ENCODE measurements around the gene DCDC1.

DCDC1 gene, protein sequence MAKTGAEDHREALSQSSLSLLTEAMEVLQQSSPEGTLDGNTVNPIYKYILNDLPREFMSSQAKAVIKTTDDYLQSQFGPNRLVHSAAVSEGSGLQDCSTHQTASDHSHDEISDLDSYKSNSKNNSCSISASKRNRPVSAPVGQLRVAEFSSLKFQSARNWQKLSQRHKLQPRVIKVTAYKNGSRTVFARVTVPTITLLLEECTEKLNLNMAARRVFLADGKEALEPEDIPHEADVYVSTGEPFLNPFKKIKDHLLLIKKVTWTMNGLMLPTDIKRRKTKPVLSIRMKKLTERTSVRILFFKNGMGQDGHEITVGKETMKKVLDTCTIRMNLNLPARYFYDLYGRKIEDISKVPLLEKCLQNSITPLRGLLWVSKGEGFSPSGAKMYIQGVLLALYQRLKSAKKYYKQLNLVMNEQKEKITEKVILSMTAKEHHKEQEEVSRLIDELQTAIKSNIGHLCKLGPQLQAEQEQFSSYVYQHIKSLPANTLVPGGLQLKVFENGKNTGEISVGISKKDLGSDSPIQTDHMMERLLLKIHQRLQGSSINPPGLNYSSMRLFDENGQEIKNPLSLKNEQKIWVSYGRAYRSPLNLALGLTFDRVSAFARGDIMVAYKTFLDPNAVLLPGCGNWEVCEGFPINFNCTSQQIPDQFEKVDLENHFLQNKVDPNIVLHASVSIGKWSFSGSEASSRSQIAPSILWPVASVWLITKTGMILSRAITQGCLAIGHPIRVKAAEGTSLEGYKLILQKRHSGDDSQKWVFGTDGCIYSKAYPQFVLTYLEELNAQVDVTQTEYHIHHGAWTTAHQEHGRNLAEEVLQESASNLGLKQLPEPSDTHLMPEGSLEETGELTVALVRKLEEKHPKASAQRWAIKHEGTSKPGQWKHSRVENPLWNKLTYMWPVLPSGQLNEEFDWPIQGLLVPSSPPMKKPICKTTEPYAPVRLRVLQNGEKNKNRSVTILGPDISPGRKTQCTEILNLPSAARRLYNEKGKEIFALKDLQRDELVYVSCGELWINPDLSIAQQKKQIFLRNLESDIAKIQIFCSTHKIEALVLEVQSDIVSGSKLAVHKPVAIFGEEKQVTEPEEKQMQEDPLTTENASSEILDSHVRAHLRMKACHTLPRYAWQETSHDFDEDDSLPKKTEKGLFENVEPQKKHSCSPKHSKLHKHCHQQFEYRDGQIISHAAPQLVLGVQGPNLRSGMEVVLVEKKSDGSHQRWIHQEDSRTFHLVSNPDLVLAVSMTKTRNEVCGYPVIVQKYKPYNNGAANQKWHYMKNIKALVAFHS (N-terminal part only)

DNA sequence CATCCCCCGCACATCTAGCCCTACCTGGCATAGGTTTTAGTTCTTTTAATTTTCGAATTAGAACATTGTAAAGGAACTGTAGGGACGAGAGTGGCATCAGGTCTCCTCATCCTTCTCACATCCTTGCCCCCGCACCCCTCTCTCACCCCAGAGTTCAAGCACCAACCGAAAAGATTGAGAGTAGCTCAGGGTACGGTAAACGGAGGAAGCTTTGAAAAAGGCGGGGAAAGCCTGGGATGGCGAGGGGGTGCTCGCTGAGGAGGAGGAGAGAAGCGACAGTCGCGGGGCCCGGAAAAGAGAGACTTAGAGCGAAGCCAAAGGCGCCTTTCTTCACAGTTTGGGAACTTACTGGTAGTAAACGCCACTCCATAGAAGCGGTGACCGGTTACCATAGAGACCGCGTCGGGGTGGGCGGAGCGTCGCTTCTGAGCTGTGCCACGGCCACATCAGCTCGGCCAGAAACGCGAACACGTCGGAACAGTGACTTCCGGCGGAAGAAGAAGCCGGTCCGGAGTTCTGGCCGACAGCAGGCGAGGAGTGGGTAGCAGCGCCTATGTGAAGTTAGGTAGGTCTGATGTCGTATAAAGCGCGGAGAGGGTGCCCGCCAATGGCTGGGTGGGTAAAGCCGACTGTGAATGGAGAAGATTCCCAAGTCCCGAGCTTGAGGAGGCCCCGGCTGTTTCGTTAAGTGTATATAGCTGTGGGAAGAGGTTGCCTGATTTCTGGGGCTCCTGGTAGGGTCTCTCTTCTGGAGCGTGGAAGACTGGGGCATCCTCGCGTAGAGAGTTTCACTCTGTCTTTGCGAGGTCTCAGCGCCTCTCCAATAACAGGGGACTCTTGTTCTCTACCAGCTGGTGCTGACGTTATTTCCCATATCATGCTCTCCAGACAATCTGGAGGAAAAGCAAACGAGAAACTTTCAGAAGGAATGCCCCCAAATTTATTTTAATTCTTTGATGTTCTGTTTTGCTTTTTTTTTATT is at the start of gene DCDC1, which contains the start of gene DNAJC24:
DCDC1 (minus strand) TSS at position 392 of the 982 bp plus-strand sequence. CDS start 41,459 bp downstream, outside the sequence.
DNAJC24 (plus strand) TSS at position 513 of the 982 bp plus-strand sequence. CDS start 889 bp downstream, outside the sequence.
- Histone ChIP-seq H3K27me3 (ENCODE audit: control insufficient read depth, insufficient read depth, low read length) (no peaks in the 10 kb centered on the region), H3K4me1 (ENCODE audit: control insufficient read depth, insufficient read depth, low read length) (no peaks in the 10 kb centered on the region), H3K4me3 (ENCODE audit: low read depth, low read length) (peak within 1 kb of the TSS; percentile 98), H3K9ac (ENCODE audit: low read depth, low read length) (peak within 1 kb of the TSS; percentile 89), H3K9me3 (ENCODE audit: control insufficient read depth, insufficient read depth, low read length) (no peaks in the 10 kb centered on the region), H3K36me3 (ENCODE audit: control insufficient read depth, insufficient read depth, low read length) (no peaks in the 10 kb centered on the region)

DNA sequence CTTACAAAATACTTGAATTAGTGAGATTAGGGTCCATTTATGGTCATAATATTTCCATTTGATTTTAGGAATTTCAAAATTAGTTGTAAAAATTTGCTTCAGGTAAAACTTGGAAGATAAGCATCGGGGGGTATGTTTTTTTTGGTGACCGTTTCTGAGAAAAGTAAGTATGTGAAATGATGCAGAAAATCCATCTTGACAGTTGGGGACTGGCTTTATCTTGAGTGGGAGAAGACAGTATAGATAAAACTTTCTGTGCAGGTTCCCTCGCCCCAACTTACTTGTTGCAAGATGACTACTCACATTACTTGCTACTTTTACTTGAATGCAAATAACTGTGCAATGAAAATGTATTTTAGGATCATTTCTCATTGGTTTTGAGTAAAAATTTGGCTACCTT is 49.6 kb upstream of the DCDC1 start:
- no peaks in the 10 kb centered on the region for H3K36me3 ChIP-seq (ENCODE audit: control insufficient read depth, insufficient read depth, low read length)
- H3K9me3 ChIP-seq (ENCODE audit: control insufficient read depth, insufficient read depth, low read length) = no peaks in the 10 kb centered on the region
- H3K9ac ChIP-seq (ENCODE audit: low read depth, low read length) = no peak overlapping the region
- peaks cover 31% of the 10 kb centered on the region for H3K4me1 ChIP-seq (ENCODE audit: control insufficient read depth, insufficient read depth, low read length)
- no peaks in the 10 kb centered on the region for H3K27me3 ChIP-seq (ENCODE audit: control insufficient read depth, insufficient read depth, low read length)
- no peak overlapping the region for H3K4me3 ChIP-seq (ENCODE audit: low read depth, low read length)

DNA sequence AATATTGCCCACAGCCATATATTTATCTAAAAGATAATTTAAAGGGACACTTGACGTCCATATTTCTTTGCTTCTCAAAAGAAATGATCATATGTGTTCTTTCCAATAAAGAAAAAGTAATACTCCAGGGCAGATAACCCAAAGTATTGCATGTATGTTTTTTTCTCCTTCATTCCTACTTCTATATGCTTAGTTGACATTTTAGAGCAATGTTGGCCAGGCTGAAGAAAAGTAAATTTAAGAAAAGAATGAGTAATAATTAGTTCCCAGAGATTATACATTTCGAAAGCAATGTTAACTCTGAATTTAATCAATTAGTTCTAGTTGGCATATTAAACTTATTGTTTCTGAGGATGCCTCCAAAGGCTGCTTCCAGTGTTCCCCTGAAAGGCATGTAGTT is 48.3 kb upstream of the DCDC1 start:
- Histone ChIP-seq H3K36me3 (ENCODE audit: control insufficient read depth, insufficient read depth, low read length) (no peaks in the 10 kb centered on the region), H3K4me1 (ENCODE audit: control insufficient read depth, insufficient read depth, low read length) (peaks cover 31% of the 10 kb centered on the region), H3K4me3 (ENCODE audit: low read depth, low read length) (no peak overlapping the region), H3K9me3 (ENCODE audit: control insufficient read depth, insufficient read depth, low read length) (no peaks in the 10 kb centered on the region), H3K9ac (ENCODE audit: low read depth, low read length) (no peak overlapping the region), H3K27me3 (ENCODE audit: control insufficient read depth, insufficient read depth, low read length) (no peaks in the 10 kb centered on the region)

DNA sequence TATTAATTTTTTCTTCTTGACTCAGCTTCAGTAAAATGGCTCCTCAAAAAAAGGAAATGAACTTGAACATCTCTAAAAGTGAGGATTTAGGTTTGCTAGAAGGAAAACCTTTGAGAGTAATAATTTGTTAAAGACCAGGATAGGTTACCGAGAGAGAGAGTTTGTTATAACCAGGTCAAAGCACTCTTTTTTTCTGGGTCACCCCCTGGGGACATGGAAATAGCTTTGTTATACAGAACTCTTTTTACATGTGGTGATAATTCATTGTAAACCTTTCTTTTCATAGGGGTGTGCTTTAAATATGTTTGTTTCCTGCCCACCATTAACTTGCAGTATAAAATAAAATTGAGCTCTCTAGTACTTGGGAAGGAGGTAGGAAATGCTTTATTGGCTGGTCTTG is 47.8 kb upstream of the DCDC1 start:
- Histone ChIP-seq H3K27me3 (ENCODE audit: control insufficient read depth, insufficient read depth, low read length) (no peaks in the 10 kb centered on the region), H3K4me3 (ENCODE audit: low read depth, low read length) (no peak overlapping the region), H3K36me3 (ENCODE audit: control insufficient read depth, insufficient read depth, low read length) (no peaks in the 10 kb centered on the region), H3K4me1 (ENCODE audit: control insufficient read depth, insufficient read depth, low read length) (peaks cover 31% of the 10 kb centered on the region), H3K9me3 (ENCODE audit: control insufficient read depth, insufficient read depth, low read length) (no peaks in the 10 kb centered on the region), H3K9ac (ENCODE audit: low read depth, low read length) (no peak overlapping the region)

DNA sequence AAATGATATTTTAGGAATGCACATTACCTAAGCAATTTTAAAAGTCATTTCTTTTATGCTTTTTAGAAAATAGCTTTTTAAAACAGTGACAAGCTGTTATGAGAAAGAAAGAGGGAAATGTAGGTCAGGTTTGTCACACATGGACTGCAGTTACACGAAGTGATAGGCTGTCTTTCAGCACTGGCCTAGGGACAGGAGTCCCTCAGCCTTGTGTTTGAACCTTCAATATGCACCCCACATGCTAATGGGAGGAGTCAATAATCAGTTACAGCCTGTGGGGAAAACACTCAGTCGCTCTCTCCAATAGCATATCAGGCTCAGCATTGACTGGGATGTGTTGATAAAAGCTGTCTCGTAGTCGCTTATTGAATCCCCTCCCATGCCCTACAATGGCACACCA is 45.9 kb upstream of the DCDC1 start:
- Histone ChIP-seq H3K4me3 (ENCODE audit: low read depth, low read length) (no peak overlapping the region), H3K9me3 (ENCODE audit: control insufficient read depth, insufficient read depth, low read length) (no peaks in the 10 kb centered on the region), H3K27me3 (ENCODE audit: control insufficient read depth, insufficient read depth, low read length) (no peaks in the 10 kb centered on the region), H3K9ac (ENCODE audit: low read depth, low read length) (no peak overlapping the region), H3K4me1 (ENCODE audit: control insufficient read depth, insufficient read depth, low read length) (peaks cover 26% of the 10 kb centered on the region), H3K36me3 (ENCODE audit: control insufficient read depth, insufficient read depth, low read length) (no peaks in the 10 kb centered on the region)

DNA sequence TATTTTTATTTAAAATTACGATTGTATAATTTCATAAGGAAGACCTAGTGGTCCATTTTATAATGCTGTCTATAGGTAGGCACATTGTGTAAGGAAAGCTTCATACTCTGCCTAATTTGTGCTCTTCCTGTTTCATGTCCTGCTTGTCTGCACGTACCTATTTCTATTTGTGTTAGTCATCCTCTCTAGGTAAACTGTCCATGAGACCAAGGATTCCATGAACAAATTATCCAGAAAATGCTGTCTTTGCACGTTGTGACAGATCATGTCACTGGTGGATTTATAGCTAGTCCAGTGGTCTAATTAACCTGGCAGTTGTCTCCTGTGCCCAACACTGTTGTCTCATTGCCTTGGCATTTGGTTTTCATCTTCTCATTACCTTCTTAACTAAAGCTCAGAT is 44.8 kb upstream of the DCDC1 start:
- Histone ChIP-seq H3K4me3 (ENCODE audit: low read depth, low read length) (no peak overlapping the region), H3K36me3 (ENCODE audit: control insufficient read depth, insufficient read depth, low read length) (no peaks in the 10 kb centered on the region), H3K9ac (ENCODE audit: low read depth, low read length) (no peak overlapping the region), H3K9me3 (ENCODE audit: control insufficient read depth, insufficient read depth, low read length) (no peaks in the 10 kb centered on the region), H3K4me1 (ENCODE audit: control insufficient read depth, insufficient read depth, low read length) (peaks cover 22% of the 10 kb centered on the region), H3K27me3 (ENCODE audit: control insufficient read depth, insufficient read depth, low read length) (no peaks in the 10 kb centered on the region)

DNA sequence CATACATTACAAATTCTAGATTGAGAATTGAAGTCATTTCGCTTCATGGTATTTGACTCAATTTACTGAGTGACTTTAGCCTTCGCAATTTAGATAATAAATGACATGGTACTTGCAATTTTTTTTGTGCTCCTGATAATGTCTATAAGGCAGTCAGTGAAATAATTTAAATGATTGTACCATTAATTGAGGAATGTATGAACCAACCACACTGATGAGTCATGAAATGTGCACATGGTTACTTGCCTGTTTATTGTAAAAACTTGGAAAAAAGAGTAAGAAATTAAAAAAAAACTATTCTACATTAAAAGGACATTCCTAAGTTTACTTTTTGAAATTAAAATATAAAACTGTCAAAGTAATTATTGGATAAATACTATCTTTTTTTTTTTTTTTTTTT is 43.4 kb upstream of the DCDC1 start:
- H3K27me3 ChIP-seq (ENCODE audit: control insufficient read depth, insufficient read depth, low read length) = no peaks in the 10 kb centered on the region
- H3K4me3 ChIP-seq (ENCODE audit: low read depth, low read length) = no peak overlapping the region
- H3K9ac ChIP-seq (ENCODE audit: low read depth, low read length) = no peak overlapping the region
- peaks cover 10% of the 10 kb centered on the region for H3K4me1 ChIP-seq (ENCODE audit: control insufficient read depth, insufficient read depth, low read length)
- H3K9me3 ChIP-seq (ENCODE audit: control insufficient read depth, insufficient read depth, low read length) = no peaks in the 10 kb centered on the region
- H3K36me3 ChIP-seq (ENCODE audit: control insufficient read depth, insufficient read depth, low read length) = no peaks in the 10 kb centered on the region

DNA sequence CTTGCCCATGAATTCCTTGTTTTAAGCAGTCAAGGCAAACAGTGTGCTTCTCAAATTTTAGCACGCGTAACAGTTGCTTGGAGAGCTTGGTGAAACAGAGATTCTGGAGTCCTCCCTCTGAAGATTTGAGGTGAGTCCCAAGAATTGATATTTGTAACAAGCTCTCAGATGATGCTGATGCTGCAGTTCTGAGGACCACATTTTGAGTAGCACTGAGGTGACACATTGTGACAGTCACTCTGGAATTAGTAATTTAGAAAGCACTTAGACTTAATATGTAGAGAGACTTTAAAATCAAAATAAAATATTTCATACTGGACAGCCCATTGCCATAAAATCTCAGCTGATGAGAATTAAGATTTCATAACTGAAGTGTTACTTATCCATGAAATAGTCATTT is 38.7 kb upstream of the DCDC1 start:
- Histone ChIP-seq H3K4me1 (ENCODE audit: control insufficient read depth, insufficient read depth, low read length) (no peaks in the 10 kb centered on the region), H3K9me3 (ENCODE audit: control insufficient read depth, insufficient read depth, low read length) (no peaks in the 10 kb centered on the region), H3K9ac (ENCODE audit: low read depth, low read length) (no peak overlapping the region), H3K4me3 (ENCODE audit: low read depth, low read length) (no peak overlapping the region), H3K36me3 (ENCODE audit: control insufficient read depth, insufficient read depth, low read length) (no peaks in the 10 kb centered on the region), H3K27me3 (ENCODE audit: control insufficient read depth, insufficient read depth, low read length) (no peaks in the 10 kb centered on the region)

DNA sequence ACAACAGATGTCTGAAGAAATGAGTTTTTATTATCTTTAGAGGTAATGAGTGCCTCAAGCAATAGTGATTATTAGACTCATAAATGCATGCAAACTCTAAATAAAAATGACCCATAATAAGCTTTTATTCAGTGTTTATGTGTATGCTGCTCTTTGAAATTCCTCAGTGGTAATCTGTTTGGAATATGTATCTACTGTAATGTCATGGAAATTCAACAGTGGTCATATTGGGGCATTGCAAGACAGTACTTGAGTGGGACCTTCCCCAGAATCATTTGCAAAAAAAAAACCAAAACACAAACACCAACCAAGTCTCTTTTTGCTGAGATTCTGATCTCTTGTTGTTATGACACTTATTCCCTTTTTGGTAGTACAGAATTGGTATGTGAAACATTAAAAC is 35.1 kb upstream of the DCDC1 start:
- H3K9ac ChIP-seq (ENCODE audit: low read depth, low read length) = no peak overlapping the region
- H3K4me1 ChIP-seq (ENCODE audit: control insufficient read depth, insufficient read depth, low read length) = no peaks in the 10 kb centered on the region
- no peak overlapping the region for H3K4me3 ChIP-seq (ENCODE audit: low read depth, low read length)
- no peaks in the 10 kb centered on the region for H3K27me3 ChIP-seq (ENCODE audit: control insufficient read depth, insufficient read depth, low read length)
- peaks cover 4% of the 10 kb centered on the region for H3K9me3 ChIP-seq (ENCODE audit: control insufficient read depth, insufficient read depth, low read length)
- H3K36me3 ChIP-seq (ENCODE audit: control insufficient read depth, insufficient read depth, low read length) = no peaks in the 10 kb centered on the region

DNA sequence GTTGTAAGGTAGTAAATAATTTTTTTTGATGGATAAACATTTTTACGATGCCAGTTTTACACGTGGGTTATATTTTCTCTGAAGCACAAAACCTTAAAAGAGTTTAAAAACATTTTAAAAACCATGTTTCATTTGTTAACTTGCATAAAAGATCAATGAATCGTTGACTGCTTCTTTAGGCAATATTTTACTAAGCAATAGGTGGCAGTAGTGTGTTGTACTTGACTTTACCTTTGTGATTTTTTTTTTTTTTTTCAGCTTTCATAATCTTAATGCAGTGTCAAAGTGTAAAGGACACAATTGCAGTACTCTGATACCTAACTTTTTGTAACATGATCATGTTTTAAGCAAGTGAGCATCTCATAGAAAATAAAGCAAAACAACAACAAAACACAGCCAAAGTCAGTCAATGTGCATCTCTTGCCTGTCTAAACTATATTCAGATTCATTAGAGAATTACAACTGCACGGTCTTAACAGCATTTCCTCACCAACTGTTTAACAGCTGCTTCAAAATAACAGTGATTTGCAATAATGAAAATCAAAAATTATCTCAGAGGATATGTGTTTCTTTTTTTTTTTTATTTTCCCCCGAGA is 27.8 kb upstream of the DCDC1 start:
- H3K9ac ChIP-seq (ENCODE audit: low read depth, low read length) = no peak overlapping the region
- peaks cover 4% of the 10 kb centered on the region for H3K9me3 ChIP-seq (ENCODE audit: control insufficient read depth, insufficient read depth, low read length)
- H3K27me3 ChIP-seq (ENCODE audit: control insufficient read depth, insufficient read depth, low read length) = no peaks in the 10 kb centered on the region
- H3K4me1 ChIP-seq (ENCODE audit: control insufficient read depth, insufficient read depth, low read length) = no peaks in the 10 kb centered on the region
- H3K4me3 ChIP-seq (ENCODE audit: low read depth, low read length) = no peak overlapping the region
- peaks cover 2% of the 10 kb centered on the region for H3K36me3 ChIP-seq (ENCODE audit: control insufficient read depth, insufficient read depth, low read length)
